Liver (tissue), 9 donors: ENCODE measurements around the gene GALK1. TPM values are rescaled to one million over a fixed set of nuclear protein-coding genes. Genes with fewer than 3 reads are reported as not detected.

Experiments used
- DNase-seq: peaks from one replicate; pipeline ENCODE4 v3.0.0-alpha.2; 2017; ENCODE audit warnings: low spot score
- H3K27ac ChIP-seq, 2 donors: one replicate each; pipeline ENCODE4 v1.7.0; 2013; ENCODE audit warnings: inconsistent platforms in 2 of 2, low read length in 2 of 2, control low read depth in 1 of 2, low read depth in 1 of 2, mild to moderate bottlenecking in 1 of 2
- H3K27me3 ChIP-seq, 4 donors: one replicate each; pipeline versions ENCODE4 v1.6.1 to v1.7.0; 2013; ENCODE audit warnings: low read length in 3 of 4, inconsistent platforms in 1 of 4, mild to moderate bottlenecking in 1 of 4, moderate library complexity in 1 of 4; ENCODE audit not compliant: control insufficient read depth in 4 of 4, insufficient read depth in 4 of 4
- H3K36me3 ChIP-seq, 4 donors: one replicate each; pipeline versions ENCODE4 v1.6.1 to v1.7.0; 2013; ENCODE audit warnings: low read length in 3 of 4, mild to moderate bottlenecking in 3 of 4, low read depth in 1 of 4, moderate library complexity in 1 of 4; ENCODE audit not compliant: control insufficient read depth in 4 of 4, insufficient read depth in 3 of 4
- H3K4me1 ChIP-seq, 4 donors: one replicate each; pipeline versions ENCODE4 v1.6.1 to v1.7.0; 2013; ENCODE audit warnings: low read length in 3 of 4, mild to moderate bottlenecking in 3 of 4, moderate library complexity in 1 of 4; ENCODE audit not compliant: control insufficient read depth in 4 of 4, insufficient read depth in 4 of 4
- H3K4me3 ChIP-seq, 3 donors: one replicate each; pipeline versions ENCODE4 v1.6.1 to v1.7.0; 2013; ENCODE audit warnings: low read length in 3 of 3, control low read depth in 1 of 3, low read depth in 1 of 3, mild to moderate bottlenecking in 1 of 3
- H3K9ac ChIP-seq, 2 donors: one replicate each; pipeline ENCODE4 v1.7.0; 2013; ENCODE audit warnings: low read length in 2 of 2, mild to moderate bottlenecking in 2 of 2, moderate library complexity in 2 of 2, control low read depth in 1 of 2, low read depth in 1 of 2
- H3K9me3 ChIP-seq, 4 donors: one replicate each; pipeline versions ENCODE4 v1.6.1 to v1.7.0; 2013; ENCODE audit warnings: low read length in 3 of 4; ENCODE audit not compliant: control insufficient read depth in 4 of 4
- ATF3 ChIP-seq: IDR thresholded peaks from 2 replicates; pipeline ENCODE4 v1.6.1; 2016; ENCODE audit warnings: antibody characterized with exemption
- CTCF ChIP-seq: fragments of 150-350 bp; IDR thresholded peaks from 2 replicates; pipeline ENCODE4 v1.5.1; 2017; ENCODE audit warnings: improper control_type of control experiment, low read depth, low read length; ENCODE audit not compliant: missing input control
- EGR1 ChIP-seq, 2 donors: IDR thresholded peaks; 2 replicates each; pipeline ENCODE4 v1.6.1; 2016 to 2018; ENCODE audit warnings: antibody characterized with exemption in 2 of 2, low read depth in 2 of 2
- FOXA1 ChIP-seq: IDR thresholded peaks from 2 replicates; pipeline ENCODE4 v1.6.1; 2016; ENCODE audit warnings: antibody characterized with exemption
- HNF4A ChIP-seq, 2 donors: conservative IDR thresholded peaks; 2 replicates each; pipeline ENCODE4 v1.6.1; 2016; ENCODE audit warnings: antibody characterized with exemption in 2 of 2, mild to moderate bottlenecking in 2 of 2
- JUND ChIP-seq, 2 donors: IDR thresholded peaks; 2 replicates each; pipeline ENCODE4 v1.6.1; 2016; ENCODE audit warnings: antibody characterized with exemption in 2 of 2
- NR2F2 ChIP-seq: IDR thresholded peaks from 2 replicates; pipeline ENCODE4 v1.6.1; 2016; ENCODE audit warnings: antibody characterized with exemption
- RAD21 ChIP-seq, 2 donors: IDR thresholded peaks; 2 replicates each; pipeline ENCODE4 v1.6.1; 2016; ENCODE audit warnings: antibody characterized with exemption in 2 of 2, mild to moderate bottlenecking in 2 of 2
- SP1 ChIP-seq: IDR thresholded peaks from 2 replicates; pipeline ENCODE4 v1.6.1; 2018; ENCODE audit warnings: antibody characterized with exemption, mild to moderate bottlenecking
- TAF1 ChIP-seq: conservative IDR thresholded peaks from 2 replicates; pipeline ENCODE4 v1.6.1; 2016; ENCODE audit warnings: antibody characterized with exemption, mild to moderate bottlenecking
- WGBS: extraction: QIAGEN DNeasy Blood & Tissue Kit; methylation state at CpG from one replicate; pipeline ENCODE4 v1.1.7; 2013; 5-methylcytosine and 5-hydroxymethylcytosine counted together
- polyA plus RNA-seq, 2 donors: library from polyadenylated mRNA; stranded (reverse) in 1 of 2; unstranded in 1 of 2; fragments of 200-250 nt in 1 of 2; fragments of >200 nt in 1 of 2; fragmentation: Nextera tagmentation in 1 of 2; extraction: Ambion mirVana in 1 of 2; gene quantifications; one replicate each; pipeline versions ENCODE4 v1.2.1 to v1.2.3, GENCODE V29; 2013 to 2015
- total RNA-seq, 2 donors: library from RNA; depleted of rRNA; stranded (reverse); fragments of >200 nt; gene quantifications; one replicate each; pipeline ENCODE4 v1.2.3, GENCODE V29; 2014
- TF ChIP-seq, protein P1 (sequence below): IDR thresholded peaks from 2 replicates; pipeline ENCODE4 v1.6.1; 2016; ENCODE audit warnings: antibody characterized with exemption, mild to moderate bottlenecking
- donor health status: healthy.
- donor health status: healthy.
- donor health status: healthy.
- donor health status: healthy.
- donor health status: healthy.

GALK1 gene
- total and polyA plus RNA-seq, 4 donors, result 59.0 to 230 (median 95.9) TPM

- Histone ChIP-seq H3K4me1 (peaks cover 3 to 58% (median 42%) of the 10 kb centered on the region in 4 donors), H3K36me3 (peaks cover 0 to 13% (median 8%) of the 10 kb centered on the region in 4 donors), H3K9me3 (no peaks in the 10 kb centered on the region), H3K27ac (no peak overlapping the region), H3K4me3 (no peak overlapping the region), H3K9ac (no peak overlapping the region), H3K27me3 (no peaks in the 10 kb centered on the region)
- 98% methylated on average over 4 of the region's 4 CpGs for WGBS
- TF ChIP-seq HNF4A (conservative IDR thresholded peaks at IDR 0.05), result no peak
- TF ChIP-seq CTCF, result no peak
- no peak for TF ChIP-seq SP1
- no peak for TF ChIP-seq ATF3
- TF ChIP-seq JUND (IDR thresholded peaks at IDR 0.05), result no peak
- TF ChIP-seq, protein P1, sequence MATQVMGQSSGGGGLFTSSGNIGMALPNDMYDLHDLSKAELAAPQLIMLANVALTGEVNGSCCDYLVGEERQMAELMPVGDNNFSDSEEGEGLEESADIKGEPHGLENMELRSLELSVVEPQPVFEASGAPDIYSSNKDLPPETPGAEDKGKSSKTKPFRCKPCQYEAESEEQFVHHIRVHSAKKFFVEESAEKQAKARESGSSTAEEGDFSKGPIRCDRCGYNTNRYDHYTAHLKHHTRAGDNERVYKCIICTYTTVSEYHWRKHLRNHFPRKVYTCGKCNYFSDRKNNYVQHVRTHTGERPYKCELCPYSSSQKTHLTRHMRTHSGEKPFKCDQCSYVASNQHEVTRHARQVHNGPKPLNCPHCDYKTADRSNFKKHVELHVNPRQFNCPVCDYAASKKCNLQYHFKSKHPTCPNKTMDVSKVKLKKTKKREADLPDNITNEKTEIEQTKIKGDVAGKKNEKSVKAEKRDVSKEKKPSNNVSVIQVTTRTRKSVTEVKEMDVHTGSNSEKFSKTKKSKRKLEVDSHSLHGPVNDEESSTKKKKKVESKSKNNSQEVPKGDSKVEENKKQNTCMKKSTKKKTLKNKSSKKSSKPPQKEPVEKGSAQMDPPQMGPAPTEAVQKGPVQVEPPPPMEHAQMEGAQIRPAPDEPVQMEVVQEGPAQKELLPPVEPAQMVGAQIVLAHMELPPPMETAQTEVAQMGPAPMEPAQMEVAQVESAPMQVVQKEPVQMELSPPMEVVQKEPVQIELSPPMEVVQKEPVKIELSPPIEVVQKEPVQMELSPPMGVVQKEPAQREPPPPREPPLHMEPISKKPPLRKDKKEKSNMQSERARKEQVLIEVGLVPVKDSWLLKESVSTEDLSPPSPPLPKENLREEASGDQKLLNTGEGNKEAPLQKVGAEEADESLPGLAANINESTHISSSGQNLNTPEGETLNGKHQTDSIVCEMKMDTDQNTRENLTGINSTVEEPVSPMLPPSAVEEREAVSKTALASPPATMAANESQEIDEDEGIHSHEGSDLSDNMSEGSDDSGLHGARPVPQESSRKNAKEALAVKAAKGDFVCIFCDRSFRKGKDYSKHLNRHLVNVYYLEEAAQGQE, result no peak
- no peak for TF ChIP-seq RAD21 (IDR thresholded peaks at IDR 0.05)
- TF ChIP-seq FOXA1, result no peak
- no peak for TF ChIP-seq TAF1
- no peak for DNase-seq
Measured at GRCh38 chr17:75774471-75774990, 9.5 kb upstream of the GALK1 start.

GRCh38 chr17:75773808-75774470 is 8.9 kb upstream of the GALK1 start:
- no peak for DNase-seq

GRCh38 chr17:75773121-75773807 is 8.3 kb upstream of the GALK1 start:
- DNase-seq, result no peak
- Histone ChIP-seq H3K4me3 (no peak overlapping the region), H3K27ac (no peak overlapping the region), H3K36me3 (peaks cover 0 to 11% (median 4%) of the 10 kb centered on the region in 4 donors), H3K9ac (no peak overlapping the region), H3K4me1 (peaks cover 3 to 57% (median 46%) of the 10 kb centered on the region in 4 donors), H3K27me3 (no peaks in the 10 kb centered on the region), H3K9me3 (no peaks in the 10 kb centered on the region)
- 95% methylated on average over 12 of the region's 12 CpGs for WGBS
- no peak for TF ChIP-seq RAD21 (IDR thresholded peaks at IDR 0.05)
- TF ChIP-seq SP1, result no peak
- TF ChIP-seq FOXA1, result no peak
- no peak for TF ChIP-seq HNF4A (conservative IDR thresholded peaks at IDR 0.05)
- TF ChIP-seq EGR1 (IDR thresholded peaks at IDR 0.05; ENCODE audit: low read depth in 2 of 2), result no peak

More at GRCh38 chr17:75773808-75774470, 8.9 kb upstream of the GALK1 start:
- 91% methylated on average over 15 of the region's 15 CpGs for WGBS
- peaks cover 3 to 61% (median 46%) of the 10 kb centered on the region in 4 donors for H3K4me1 ChIP-seq
- no peak for TF ChIP-seq NR2F2
- H3K27me3 ChIP-seq, result no peaks in the 10 kb centered on the region
- H3K9ac ChIP-seq, result no peak overlapping the region
- H3K9me3 ChIP-seq, result no peaks in the 10 kb centered on the region
- peaks cover 0 to 13% (median 8%) of the 10 kb centered on the region in 4 donors for H3K36me3 ChIP-seq
- no peak overlapping the region for H3K27ac ChIP-seq
- H3K4me3 ChIP-seq, result no peak overlapping the region
